NT2/D1 (cell line): ENCODE results near the gene AKR1A1.

Source experiments
- SUZ12 ChIP-seq: IDR thresholded peaks from 2 replicates; pipeline ENCODE4 v1.6.1; 2011; ENCODE audit not compliant: insufficient read length, insufficient read depth; ENCODE audit errors: extremely low read depth
- ZNF274 ChIP-seq: IDR thresholded peaks from 2 replicates; pipeline ENCODE4 v1.6.1; 2011; ENCODE audit warnings: mild to moderate bottlenecking, low read depth, low read length

- TF ChIP-seq ZNF274: no peak
- TF ChIP-seq SUZ12: no peak
These were observed 60.1 kb downstream of the AKR1A1 start for GRCh38 chr1:45610589-45611226.
